Measurements from ENCODE around the gene SCG3.
"Not testable (repeated sequence)": the region's sequence is repeated elsewhere in the genome, so short reads cannot be mapped to it uniquely, and the experiment has no call there.

Gene SCG3

GRCh38 chr15:51681303-51681963 is at the start of gene SCG3:
Gene SCG3, plus strand, starts transcription at chr15:51681503. Its CDS starts 253 bp downstream, at chr15:51681756.
- peak; percentile 76 for DNase-seq

- no peak for DNase-seq
Measured at GRCh38 chr15:51634591-51635198, 46.6 kb upstream of the SCG3 start.

GRCh38 chr15:51641490-51642130 is 39.7 kb upstream of the SCG3 start:
- DNase-seq, result no peak

- DNase-seq, result no peak
Measured at GRCh38 chr15:51642696-51643095, 38.6 kb upstream of the SCG3 start.

- DNase-seq, result no peak
Measured at GRCh38 chr15:51647128-51647562, 34.2 kb upstream of the SCG3 start.

GRCh38 chr15:51648101-51648500 is 33.2 kb upstream of the SCG3 start:
- not testable (repeated sequence) for DNase-seq

GRCh38 chr15:51648643-51649042 is 32.7 kb upstream of the SCG3 start:
- not testable (repeated sequence) for DNase-seq

- peak; percentile 64 for DNase-seq
Measured at GRCh38 chr15:51649659-51650521, 31.4 kb upstream of the SCG3 start.

GRCh38 chr15:51652084-51652668 is 29.1 kb upstream of the SCG3 start:
- DNase-seq, result no peak

- not testable (repeated sequence) for DNase-seq
Measured at GRCh38 chr15:51655401-51656057, 25.8 kb upstream of the SCG3 start.

- no peak for DNase-seq
Measured at GRCh38 chr15:51658664-51659063, 22.6 kb upstream of the SCG3 start.

GRCh38 chr15:51661072-51661471 is 20.2 kb upstream of the SCG3 start:
- DNase-seq, result no peak

- no peak for DNase-seq
Measured at GRCh38 chr15:51667478-51667877, 13.8 kb upstream of the SCG3 start.

- DNase-seq, result no peak
Measured at GRCh38 chr15:51668446-51668845, 12.9 kb upstream of the SCG3 start.

GRCh38 chr15:51669381-51669780 is 11.9 kb upstream of the SCG3 start:
- DNase-seq, result no peak

GRCh38 chr15:51672155-51672687 is 9.1 kb upstream of the SCG3 start:
- no peak for DNase-seq

GRCh38 chr15:51672913-51673857 is 8.1 kb upstream of the SCG3 start:
- no peak for DNase-seq

- no peak for DNase-seq
Measured at GRCh38 chr15:51675234-51675633, 6.1 kb upstream of the SCG3 start.

- DNase-seq, result no peak
Measured at GRCh38 chr15:51677021-51677420, 4.3 kb upstream of the SCG3 start.

GRCh38 chr15:51677452-51677851 is 3.9 kb upstream of the SCG3 start:
- DNase-seq, result no peak

- DNase-seq, result no peak
Measured at GRCh38 chr15:51678096-51678495, 3.2 kb upstream of the SCG3 start.
